Measurements from ENCODE around the gene FGD3.

The FGD3 gene

DNA sequence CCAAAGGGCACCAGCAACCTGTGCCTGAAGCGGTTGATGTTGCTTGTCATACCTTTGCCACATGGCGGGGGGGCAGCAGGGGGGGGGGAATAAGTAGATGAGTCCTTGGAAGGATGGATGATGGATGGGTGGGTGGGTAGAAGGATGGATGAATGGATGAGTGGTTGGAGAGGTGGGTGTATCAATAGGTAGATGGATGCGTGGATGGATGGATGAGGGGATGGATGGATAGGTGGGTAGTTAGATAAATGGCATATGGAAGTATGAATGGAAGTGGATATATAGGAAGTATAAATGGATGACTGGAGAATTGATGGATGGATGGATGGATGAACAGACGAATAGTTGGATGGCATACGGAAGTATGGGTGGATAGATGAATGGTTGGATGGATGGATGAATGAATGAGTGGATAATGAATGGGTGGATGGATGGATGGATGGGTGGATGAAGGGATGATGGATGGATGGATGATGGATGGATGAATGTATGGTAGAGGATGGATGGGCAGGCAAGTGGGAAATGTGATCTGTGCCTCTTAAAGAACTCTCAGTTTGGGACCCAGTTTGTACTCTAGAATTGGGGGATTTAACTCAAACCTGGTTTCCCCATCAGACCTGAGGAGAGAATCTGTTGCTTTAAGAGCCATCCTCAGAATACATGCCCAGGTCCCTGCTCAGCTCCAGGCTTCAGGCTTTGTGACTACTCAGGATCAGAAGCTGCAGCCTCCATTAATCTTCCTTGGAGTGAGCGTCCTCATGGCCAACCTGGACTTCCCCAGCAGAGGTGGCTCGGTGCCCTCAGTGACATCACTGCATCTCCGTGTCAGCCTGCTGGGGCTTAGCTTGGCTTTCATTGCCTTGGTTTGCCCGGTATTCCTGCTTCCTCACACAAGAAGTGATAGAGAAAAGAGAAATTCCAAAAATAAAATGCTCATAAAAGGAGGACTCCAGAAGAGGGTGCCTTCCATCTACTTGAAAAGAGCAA lies 83.6 kb downstream of the FGD3 start:
- H3K4me3 ChIP-seq (ENCODE audit: low read depth, low read length): no peak overlapping the region
- TF ChIP-seq CTCF (IDR thresholded peaks at IDR 0.05; ENCODE audit: control insufficient read depth, extremely low read depth, insufficient read depth): no peak

GRCh38 chr9:93031629-93032430 lies 84.5 kb downstream of the FGD3 start:
- no peak for TF ChIP-seq CTCF (IDR thresholded peaks at IDR 0.05; ENCODE audit: control insufficient read depth, extremely low read depth, insufficient read depth)
- DNase-seq (ENCODE audit: low read depth): no peak
- no peak overlapping the region for H3K4me3 ChIP-seq (ENCODE audit: low read depth, low read length)

More for the DNA sequence above, 83.6 kb downstream of the FGD3 start:
- DNase-seq (ENCODE audit: low read depth): no peak

- no peak for TF ChIP-seq CTCF (IDR thresholded peaks at IDR 0.05; ENCODE audit: control insufficient read depth, extremely low read depth, insufficient read depth)
- no peak for DNase-seq (ENCODE audit: low read depth)
- no peak overlapping the region for H3K4me3 ChIP-seq (ENCODE audit: low read depth, low read length)
These were observed 85.2 kb downstream of the FGD3 start for GRCh38 chr9:93032545-93032944.

DNA sequence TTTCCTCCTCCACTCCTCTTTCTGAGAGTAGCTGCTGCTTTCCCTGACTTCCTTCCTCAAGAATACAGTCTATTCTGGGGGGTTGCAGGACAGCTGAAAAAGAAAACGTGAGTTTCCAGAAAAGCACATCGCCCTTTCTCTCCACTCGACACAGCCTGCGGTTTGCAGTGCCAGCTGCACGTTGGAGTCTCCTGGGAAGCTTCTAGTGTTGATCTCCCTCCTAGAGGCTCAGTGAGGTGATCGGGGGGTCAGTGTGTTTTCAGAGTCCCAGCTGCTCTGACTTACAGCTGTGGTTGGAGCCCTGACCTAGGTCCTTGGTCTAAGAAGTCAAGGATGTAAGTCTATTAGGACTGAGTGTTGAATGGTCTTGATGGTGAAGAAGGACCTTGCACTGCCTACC lies 86.2 kb downstream of the FGD3 start:
- DNase-seq (ENCODE audit: low read depth): no peak
- H3K4me3 ChIP-seq (ENCODE audit: low read depth, low read length): no peak overlapping the region
- TF ChIP-seq CTCF (IDR thresholded peaks at IDR 0.05; ENCODE audit: control insufficient read depth, extremely low read depth, insufficient read depth): no peak

- no peak for DNase-seq (ENCODE audit: low read depth)
- no peak for TF ChIP-seq CTCF (IDR thresholded peaks at IDR 0.05; ENCODE audit: control insufficient read depth, extremely low read depth, insufficient read depth)
- H3K4me3 ChIP-seq (ENCODE audit: low read depth, low read length): no peak overlapping the region
These were observed 87.9 kb downstream of the FGD3 start for GRCh38 chr9:93035106-93035660.

DNA sequence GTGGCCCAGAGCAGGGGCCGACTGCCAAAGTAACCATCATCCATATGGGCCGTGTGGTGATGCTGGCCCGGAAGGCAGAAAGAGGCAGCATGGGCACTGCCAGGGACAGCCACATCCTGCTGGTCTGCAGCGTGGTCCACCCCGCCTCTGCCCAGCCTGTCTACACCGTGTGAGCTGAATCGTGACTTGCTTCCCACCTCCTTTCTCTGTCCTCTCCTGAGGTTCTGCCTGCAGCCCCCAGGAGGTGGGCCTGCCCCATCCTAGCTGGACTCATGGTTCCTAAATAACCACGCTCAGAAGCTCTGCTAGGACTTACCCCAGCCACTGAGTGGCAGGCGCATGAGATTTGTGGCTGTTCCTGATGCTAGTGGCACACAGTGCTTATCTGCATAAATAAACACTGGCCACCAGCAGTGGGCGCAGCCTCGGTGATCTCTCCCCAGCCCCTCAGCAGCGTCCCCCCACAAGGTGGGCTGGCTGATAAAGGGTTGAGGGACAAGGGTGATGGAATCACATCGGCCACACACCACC lies 88.6 kb downstream of the FGD3 start:
- no peak overlapping the region for H3K4me3 ChIP-seq (ENCODE audit: low read depth, low read length)
- no peak for TF ChIP-seq CTCF (IDR thresholded peaks at IDR 0.05; ENCODE audit: control insufficient read depth, extremely low read depth, insufficient read depth)
- no peak for DNase-seq (ENCODE audit: low read depth)

Data from LNCaP clone FGC (cell line).